GM12892 (cell line): ENCODE results near the gene ZMYND10.

Experiments used
- POLR2A ChIP-seq: IDR thresholded peaks from 2 replicates; pipeline ENCODE4 v1.6.1; 2011; ENCODE audit warnings: low read depth, low read length, control low read depth
- POLR2AphosphoS5 ChIP-seq: IDR thresholded peaks from 2 replicates; pipeline ENCODE4 v1.6.1; 2011; ENCODE audit warnings: low read depth, low read length, control low read depth
- TAF1 ChIP-seq: IDR thresholded peaks from 2 replicates; pipeline ENCODE4 v1.6.1; 2011; ENCODE audit warnings: low read depth, mild to moderate bottlenecking, control low read depth, low read length, borderline replicate concordance

GRCh38 chr3:50294089-50294488 is 51.4 kb downstream of the ZMYND10 start:
- TF ChIP-seq POLR2AphosphoS5 (no peak), POLR2A (no peak), TAF1 (no peak)
